ENCODE results near the gene EPS15.

EPS15 gene

GRCh38 chr1:51346086-51346942, 172.8 kb downstream of the EPS15 start:
- Histone ChIP-seq H2AFZ (ENCODE audit: low read length) (no peak overlapping the region), H3K36me3 (ENCODE audit: insufficient read depth, low read length) (no peaks in the 10 kb centered on the region), H3K9me3 (ENCODE audit: insufficient read depth, low read depth, low read length) (no peaks in the 10 kb centered on the region), H3F3A (ENCODE audit: low read depth) (no peaks in the 10 kb centered on the region), H3K4me2 (ENCODE audit: low read depth, low read length, poor library complexity, severe bottlenecking) (no peak overlapping the region), H3K9ac (ENCODE audit: low read depth, low read length, poor library complexity, severe bottlenecking) (no peak overlapping the region), H4K20me1 (ENCODE audit: insufficient read depth, low read length, poor library complexity, severe bottlenecking) (no peaks in the 10 kb centered on the region), H3K79me2 (ENCODE audit: insufficient read depth, low read length) (no peaks in the 10 kb centered on the region), H3K4me1 (ENCODE audit: insufficient read depth, low read length, poor library complexity, severe bottlenecking) (peaks cover 6% of the 10 kb centered on the region), H3K4me3 (ENCODE audit: low read length, poor library complexity, severe bottlenecking) (no peak overlapping the region), H3K9me2 (replicated peaks; ENCODE audit: low read depth, low read length) (no peaks in the 10 kb centered on the region), H3K27me3 (ENCODE audit: insufficient read depth, low read length, poor library complexity, severe bottlenecking) (no peaks in the 10 kb centered on the region)
- TF ChIP-seq, protein P1, sequence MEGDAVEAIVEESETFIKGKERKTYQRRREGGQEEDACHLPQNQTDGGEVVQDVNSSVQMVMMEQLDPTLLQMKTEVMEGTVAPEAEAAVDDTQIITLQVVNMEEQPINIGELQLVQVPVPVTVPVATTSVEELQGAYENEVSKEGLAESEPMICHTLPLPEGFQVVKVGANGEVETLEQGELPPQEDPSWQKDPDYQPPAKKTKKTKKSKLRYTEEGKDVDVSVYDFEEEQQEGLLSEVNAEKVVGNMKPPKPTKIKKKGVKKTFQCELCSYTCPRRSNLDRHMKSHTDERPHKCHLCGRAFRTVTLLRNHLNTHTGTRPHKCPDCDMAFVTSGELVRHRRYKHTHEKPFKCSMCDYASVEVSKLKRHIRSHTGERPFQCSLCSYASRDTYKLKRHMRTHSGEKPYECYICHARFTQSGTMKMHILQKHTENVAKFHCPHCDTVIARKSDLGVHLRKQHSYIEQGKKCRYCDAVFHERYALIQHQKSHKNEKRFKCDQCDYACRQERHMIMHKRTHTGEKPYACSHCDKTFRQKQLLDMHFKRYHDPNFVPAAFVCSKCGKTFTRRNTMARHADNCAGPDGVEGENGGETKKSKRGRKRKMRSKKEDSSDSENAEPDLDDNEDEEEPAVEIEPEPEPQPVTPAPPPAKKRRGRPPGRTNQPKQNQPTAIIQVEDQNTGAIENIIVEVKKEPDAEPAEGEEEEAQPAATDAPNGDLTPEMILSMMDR (conservative IDR thresholded peaks at IDR 0.05; ENCODE audit: low read length) = no peak
- TF ChIP-seq EZH2phosphoT487 (IDR thresholded peaks at IDR 0.05; ENCODE audit: borderline replicate concordance) = no peak

DNA sequence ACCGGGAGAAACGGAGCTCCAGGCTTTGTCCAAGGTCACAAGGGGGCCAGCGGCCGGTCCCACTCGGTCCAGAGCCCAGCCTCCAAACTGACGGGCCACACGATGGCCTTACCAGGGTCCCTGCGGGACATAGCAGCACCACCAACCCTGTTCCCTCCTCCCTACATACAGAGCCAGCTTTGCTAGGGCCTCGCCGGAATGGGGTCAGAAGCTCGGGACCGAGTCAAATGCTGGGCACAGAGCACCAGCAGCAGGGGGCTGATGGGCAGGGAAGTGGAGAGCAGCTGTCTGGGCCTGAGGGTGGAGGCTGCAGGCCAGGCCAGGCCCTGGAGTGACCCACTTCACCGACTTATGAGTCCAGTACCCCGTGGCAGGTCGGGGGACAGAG, 173.8 kb downstream of the EPS15 start:
- Histone ChIP-seq H3K4me1 (ENCODE audit: insufficient read depth, low read length, poor library complexity, severe bottlenecking) (peaks cover 8% of the 10 kb centered on the region), H3F3A (ENCODE audit: low read depth) (no peaks in the 10 kb centered on the region), H3K9me2 (replicated peaks; ENCODE audit: low read depth, low read length) (no peaks in the 10 kb centered on the region), H3K9ac (ENCODE audit: low read depth, low read length, poor library complexity, severe bottlenecking) (no peak overlapping the region), H3K36me3 (ENCODE audit: insufficient read depth, low read length) (no peaks in the 10 kb centered on the region), H3K4me3 (ENCODE audit: low read length, poor library complexity, severe bottlenecking) (no peak overlapping the region), H3K79me2 (ENCODE audit: insufficient read depth, low read length) (no peaks in the 10 kb centered on the region), H3K4me2 (ENCODE audit: low read depth, low read length, poor library complexity, severe bottlenecking) (no peak overlapping the region), H4K20me1 (ENCODE audit: insufficient read depth, low read length, poor library complexity, severe bottlenecking) (no peaks in the 10 kb centered on the region), H3K9me3 (ENCODE audit: insufficient read depth, low read depth, low read length) (no peaks in the 10 kb centered on the region), H2AFZ (ENCODE audit: low read length) (no peak overlapping the region), H3K27me3 (ENCODE audit: insufficient read depth, low read length, poor library complexity, severe bottlenecking) (no peaks in the 10 kb centered on the region)
- TF ChIP-seq, protein P1 (conservative IDR thresholded peaks at IDR 0.05; ENCODE audit: low read length) = no peak
- TF ChIP-seq EZH2phosphoT487 (IDR thresholded peaks at IDR 0.05; ENCODE audit: borderline replicate concordance) = no peak

DNA sequence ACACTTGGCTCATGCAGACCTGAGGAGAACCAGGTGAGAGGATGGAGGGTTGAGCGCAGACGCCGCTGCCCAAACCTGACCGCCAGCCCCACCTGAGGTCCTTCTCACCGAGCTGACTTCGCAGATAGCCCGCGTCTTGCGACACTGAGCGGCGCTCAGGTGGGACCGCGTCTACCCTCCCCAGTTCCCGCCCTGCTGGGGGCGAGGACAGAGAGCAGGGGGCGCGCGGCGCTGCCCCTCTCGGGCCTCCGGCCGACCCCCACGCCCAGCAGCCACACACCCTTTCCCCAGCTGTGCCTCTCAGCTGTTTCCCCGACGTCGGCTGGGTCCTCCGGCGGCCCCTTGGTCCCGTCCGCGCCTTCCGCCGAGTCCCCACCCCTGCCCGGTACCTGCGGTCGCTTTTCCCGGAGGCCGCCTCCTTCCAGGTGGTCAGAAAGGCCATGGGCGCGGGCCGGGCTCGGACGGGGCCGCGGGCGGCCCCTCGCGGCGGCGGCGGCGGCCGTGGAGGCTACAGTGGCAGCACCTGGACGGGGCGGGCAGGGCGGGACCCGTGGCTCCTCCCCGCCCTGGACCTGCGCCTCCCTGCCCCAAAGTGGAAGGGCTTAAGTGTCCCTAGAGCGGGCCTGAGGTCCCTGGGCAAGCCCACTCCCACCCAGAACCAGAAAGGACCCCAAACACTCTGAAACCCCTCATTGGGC, 174.3 kb downstream of the EPS15 start:
- Histone ChIP-seq H3F3A (ENCODE audit: low read depth) (no peaks in the 10 kb centered on the region), H3K36me3 (ENCODE audit: insufficient read depth, low read length) (no peaks in the 10 kb centered on the region), H2AFZ (ENCODE audit: low read length) (no peak overlapping the region), H4K20me1 (ENCODE audit: insufficient read depth, low read length, poor library complexity, severe bottlenecking) (no peaks in the 10 kb centered on the region), H3K9me3 (ENCODE audit: insufficient read depth, low read depth, low read length) (no peaks in the 10 kb centered on the region), H3K4me1 (ENCODE audit: insufficient read depth, low read length, poor library complexity, severe bottlenecking) (peaks cover 8% of the 10 kb centered on the region), H3K27me3 (ENCODE audit: insufficient read depth, low read length, poor library complexity, severe bottlenecking) (no peaks in the 10 kb centered on the region), H3K9me2 (replicated peaks; ENCODE audit: low read depth, low read length) (no peaks in the 10 kb centered on the region), H3K9ac (ENCODE audit: low read depth, low read length, poor library complexity, severe bottlenecking) (no peak overlapping the region), H3K4me3 (ENCODE audit: low read length, poor library complexity, severe bottlenecking) (no peak overlapping the region), H3K79me2 (ENCODE audit: insufficient read depth, low read length) (no peaks in the 10 kb centered on the region), H3K4me2 (ENCODE audit: low read depth, low read length, poor library complexity, severe bottlenecking) (no peak overlapping the region)
- TF ChIP-seq, protein P1 (conservative IDR thresholded peaks at IDR 0.05; ENCODE audit: low read length) = no peak
- no peak for TF ChIP-seq EZH2phosphoT487 (IDR thresholded peaks at IDR 0.05; ENCODE audit: borderline replicate concordance)

Data from Loucy (cell line).